Fibroblast of gingiva (primary cell): ENCODE results near the gene VIPR2.
"Not testable (repeated sequence)": the region's sequence is repeated elsewhere in the genome, so short reads cannot be mapped to it uniquely, and the experiment has no call there.

Source experiments
- DNase-seq: peaks from one replicate; pipeline ENCODE4 v3.0.0-alpha.2; 2011; ENCODE audit warnings: low read depth

Gene VIPR2

GRCh38 chr7:158988996-158989395, 155.7 kb downstream of the VIPR2 start:
- DNase-seq = no peak

- no peak for DNase-seq
Measured at GRCh38 chr7:158988302-158988862, 156.3 kb downstream of the VIPR2 start.

GRCh38 chr7:158987691-158988090, 157.0 kb downstream of the VIPR2 start:
- no peak for DNase-seq

GRCh38 chr7:158985583-158985982, 159.1 kb downstream of the VIPR2 start:
- DNase-seq = no peak

- not testable (repeated sequence) for DNase-seq
Measured at GRCh38 chr7:158984007-158984406, 160.7 kb downstream of the VIPR2 start.

GRCh38 chr7:158982080-158982479, 162.6 kb downstream of the VIPR2 start:
- not testable (repeated sequence) for DNase-seq

GRCh38 chr7:158979635-158980351, 164.9 kb downstream of the VIPR2 start:
- DNase-seq = no peak

- DNase-seq = no peak
Measured at GRCh38 chr7:158979023-158979529, 165.6 kb downstream of the VIPR2 start.
